Measurements from ENCODE around the gene SND1. TPM values are rescaled to one million over a fixed set of nuclear protein-coding genes. Genes with fewer than 3 reads are reported as not detected.

The SND1 gene
- total and polyA plus RNA-seq, 2 of the 4 experiments (the other 2 are of a cell fraction) = 154 to 294 TPM

DNA sequence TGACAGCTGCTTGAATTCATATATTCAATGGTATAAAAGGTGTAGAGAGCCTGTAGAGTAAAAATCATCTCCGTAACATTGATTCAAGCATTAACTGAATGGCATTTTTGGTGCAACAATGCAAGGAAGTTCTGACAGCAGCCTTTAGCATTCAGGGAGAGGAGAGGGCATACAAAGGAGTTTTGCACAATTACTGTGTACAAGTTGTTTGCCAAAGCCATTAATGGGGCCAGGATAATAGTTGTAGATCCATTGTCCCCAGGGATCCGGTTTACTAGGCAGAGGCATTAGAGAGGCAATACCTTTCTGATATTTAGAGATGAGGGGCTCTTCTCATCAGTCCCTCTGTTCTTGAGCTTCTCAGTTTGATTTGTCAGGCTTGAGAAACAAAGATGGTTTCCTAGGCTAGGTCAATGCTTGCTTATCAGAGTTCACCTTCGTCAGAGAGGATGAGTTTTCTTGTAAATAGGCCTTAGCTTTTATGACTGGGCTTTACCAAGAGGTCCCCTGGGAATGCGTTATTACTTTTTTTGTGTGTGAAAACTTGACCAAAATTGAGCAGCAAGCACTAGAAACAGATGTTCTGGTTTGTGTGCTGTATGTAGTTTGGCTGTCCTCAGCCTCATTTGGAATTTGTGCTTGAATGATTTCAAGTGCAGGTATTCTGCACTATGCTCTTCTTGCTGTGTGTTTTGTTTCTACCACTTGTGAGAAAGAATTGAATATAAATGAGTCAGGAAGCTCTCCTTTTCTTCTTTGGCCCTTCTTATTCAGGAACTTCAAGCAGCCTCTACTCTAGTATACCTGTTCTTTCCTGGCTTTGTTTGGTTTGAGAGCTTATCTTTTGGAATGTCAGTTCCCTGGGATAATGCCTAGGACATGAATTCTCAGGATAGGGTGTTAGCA, 32.0 kb downstream of the SND1 start (continued):
- no peak for TF ChIP-seq RCOR1 (IDR thresholded peaks at IDR 0.05; ENCODE audit: insufficient replicate concordance, low read length)
- TF ChIP-seq POLR2A (IDR thresholded peaks at IDR 0.05; ENCODE audit: low read depth, low read length) = no peak

DNA sequence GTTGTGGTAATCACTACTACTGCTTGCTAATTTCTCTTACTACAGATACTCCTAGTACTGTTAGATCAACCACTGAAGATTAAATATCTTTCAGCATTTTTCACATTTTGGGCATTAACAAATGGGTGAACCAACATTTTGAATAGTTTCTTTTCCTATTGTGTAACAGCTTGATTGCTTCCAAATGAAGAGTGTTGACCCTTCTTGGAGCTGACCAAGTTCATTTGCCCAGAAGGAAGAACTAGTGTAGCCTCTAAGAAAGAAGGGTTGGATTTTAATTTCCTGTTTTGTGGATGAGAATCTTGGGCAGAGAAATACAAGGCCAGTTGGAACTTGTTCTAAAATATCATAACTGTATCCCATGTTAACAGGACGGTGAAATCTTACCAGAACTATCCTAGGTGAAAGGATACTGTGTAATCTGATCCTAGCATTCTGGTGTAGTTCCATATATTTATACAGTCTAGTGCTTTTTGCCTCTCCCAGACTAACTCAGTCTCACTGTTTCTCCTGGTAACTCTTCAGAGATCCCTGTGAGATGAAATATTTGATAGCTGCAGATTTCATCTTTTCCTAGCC, 37.3 kb downstream of the SND1 start:
- no peak overlapping the region for H3K27ac ChIP-seq (ENCODE audit: insufficient read depth, low read length)
- H3K23ac ChIP-seq (ENCODE audit: low read depth, low read length) = no peak overlapping the region
- no peaks in the 10 kb centered on the region for H3K9me3 ChIP-seq (ENCODE audit: control insufficient read depth, insufficient read depth, low read length)
- H2AK5ac ChIP-seq (ENCODE audit: low read depth, low read length) = no peak overlapping the region
- no peaks in the 10 kb centered on the region for H3K4me1 ChIP-seq (ENCODE audit: control insufficient read depth, insufficient read depth, low read length)
- no peak overlapping the region for H2BK20ac ChIP-seq (ENCODE audit: low read depth, low read length)
- peaks cover 37 to 78% of the 10 kb centered on the region in 2 experiments for H3K79me1 ChIP-seq (ENCODE audit: low read depth in 1 of 2, low read length in 2 of 2)
- H3K4ac ChIP-seq (ENCODE audit: low read depth, low read length) = no peak overlapping the region
- H3K56ac ChIP-seq (ENCODE audit: extremely low read depth, insufficient read depth, low read length) = no peak overlapping the region
- H3K4me3 ChIP-seq (ENCODE audit: insufficient read depth, low read depth, low read length) = no peak overlapping the region
- DNase-seq (no peak), ATAC-seq (ENCODE audit: low read depth) (peak; percentile 54)
- BruUV-seq (replicated peaks) = no TSS peak
- H3K4me2 ChIP-seq (ENCODE audit: low read depth, low read length) = no peak overlapping the region
- dilution Hi-C loops (cut with HindIII; ENCODE audit: low sequenced_read_pairs, unreplicated experiment) (no loop called here), in situ Hi-C loops (cut with MboI; ENCODE audit: low sequenced_read_pairs) (no loop called here), intact Hi-C loops (cut with micrococcal nuclease) (no loop called here)
- H2BK5ac ChIP-seq (ENCODE audit: low read depth, low read length, poor library complexity, severe bottlenecking) = no peak overlapping the region
- no peak overlapping the region for H2BK15ac ChIP-seq (ENCODE audit: low read depth, low read length)
- peaks cover 15% of the 10 kb centered on the region for H3K36me3 ChIP-seq (ENCODE audit: control insufficient read depth, insufficient read depth, low read length)
- WGBS, 2 experiments (ENCODE audit: extremely low coverage in 2 of 2, insufficient read length in 1 of 2) = no CpG with 5 or more reads among the region's 1 CpG
- no peak overlapping the region for H2AK9ac ChIP-seq (replicated peaks; ENCODE audit: low read depth, low read length, poor library complexity)
- peaks cover 47% of the 10 kb centered on the region for H4K20me1 ChIP-seq (ENCODE audit: insufficient read depth, low read length)
- H3K18ac ChIP-seq (ENCODE audit: low read depth, low read length) = no peak overlapping the region
- H4K5ac ChIP-seq (ENCODE audit: low read depth, low read length) = no peak overlapping the region
- no peaks in the 10 kb centered on the region for H3K27me3 ChIP-seq (ENCODE audit: control insufficient read depth, insufficient read depth, low read length)
- H2AFZ ChIP-seq (replicated peaks; ENCODE audit: low read length, poor library complexity) = no peak overlapping the region
- H3K9me1 ChIP-seq (ENCODE audit: insufficient read depth, low read length) = peaks cover 3% of the 10 kb centered on the region
- CTCF ChIA-PET = interaction anchor here (0.6 kb wide), 1 partner anchor 139 kb away, joined by 6 read pairs; no protein-coding TSS in a partner anchor
- no peak overlapping the region for H4K8ac ChIP-seq (ENCODE audit: low read depth in 2 of 2, low read length in 2 of 2)
- no peak overlapping the region for H3K14ac ChIP-seq (replicated peaks; ENCODE audit: low read depth, low read length)
- H2BK120ac ChIP-seq (ENCODE audit: low read depth, low read length) = no peak overlapping the region
- no peak overlapping the region for H4K91ac ChIP-seq (ENCODE audit: insufficient read depth, low read depth, low read length)
- no peak overlapping the region for H3K9ac ChIP-seq (ENCODE audit: low read depth, low read length)
- TF ChIP-seq MAFK (IDR thresholded peaks at IDR 0.05; ENCODE audit: low read depth, low read length) = no peak
- TF ChIP-seq BHLHE40 (IDR thresholded peaks at IDR 0.05; ENCODE audit: low read depth, low read length) = no peak
- TF ChIP-seq RCOR1 (IDR thresholded peaks at IDR 0.05; ENCODE audit: insufficient replicate concordance, low read length) = no peak
- no peak for TF ChIP-seq RFX5 (IDR thresholded peaks at IDR 0.05; ENCODE audit: low read depth, low read length)
- TF ChIP-seq, protein P1, sequence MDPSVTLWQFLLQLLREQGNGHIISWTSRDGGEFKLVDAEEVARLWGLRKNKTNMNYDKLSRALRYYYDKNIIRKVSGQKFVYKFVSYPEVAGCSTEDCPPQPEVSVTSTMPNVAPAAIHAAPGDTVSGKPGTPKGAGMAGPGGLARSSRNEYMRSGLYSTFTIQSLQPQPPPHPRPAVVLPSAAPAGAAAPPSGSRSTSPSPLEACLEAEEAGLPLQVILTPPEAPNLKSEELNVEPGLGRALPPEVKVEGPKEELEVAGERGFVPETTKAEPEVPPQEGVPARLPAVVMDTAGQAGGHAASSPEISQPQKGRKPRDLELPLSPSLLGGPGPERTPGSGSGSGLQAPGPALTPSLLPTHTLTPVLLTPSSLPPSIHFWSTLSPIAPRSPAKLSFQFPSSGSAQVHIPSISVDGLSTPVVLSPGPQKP (IDR thresholded peaks at IDR 0.05; ENCODE audit: borderline replicate concordance, low read depth, low read length) = no peak
- no peak for TF ChIP-seq CHD1 (IDR thresholded peaks at IDR 0.05; ENCODE audit: low read depth, low read length)
- TF ChIP-seq POLR2A (IDR thresholded peaks at IDR 0.05; ENCODE audit: low read depth, low read length) = no peak
- TF ChIP-seq MAZ (IDR thresholded peaks at IDR 0.05; ENCODE audit: borderline replicate concordance, low read depth, low read length) = no peak
- TF ChIP-seq, protein P2, sequence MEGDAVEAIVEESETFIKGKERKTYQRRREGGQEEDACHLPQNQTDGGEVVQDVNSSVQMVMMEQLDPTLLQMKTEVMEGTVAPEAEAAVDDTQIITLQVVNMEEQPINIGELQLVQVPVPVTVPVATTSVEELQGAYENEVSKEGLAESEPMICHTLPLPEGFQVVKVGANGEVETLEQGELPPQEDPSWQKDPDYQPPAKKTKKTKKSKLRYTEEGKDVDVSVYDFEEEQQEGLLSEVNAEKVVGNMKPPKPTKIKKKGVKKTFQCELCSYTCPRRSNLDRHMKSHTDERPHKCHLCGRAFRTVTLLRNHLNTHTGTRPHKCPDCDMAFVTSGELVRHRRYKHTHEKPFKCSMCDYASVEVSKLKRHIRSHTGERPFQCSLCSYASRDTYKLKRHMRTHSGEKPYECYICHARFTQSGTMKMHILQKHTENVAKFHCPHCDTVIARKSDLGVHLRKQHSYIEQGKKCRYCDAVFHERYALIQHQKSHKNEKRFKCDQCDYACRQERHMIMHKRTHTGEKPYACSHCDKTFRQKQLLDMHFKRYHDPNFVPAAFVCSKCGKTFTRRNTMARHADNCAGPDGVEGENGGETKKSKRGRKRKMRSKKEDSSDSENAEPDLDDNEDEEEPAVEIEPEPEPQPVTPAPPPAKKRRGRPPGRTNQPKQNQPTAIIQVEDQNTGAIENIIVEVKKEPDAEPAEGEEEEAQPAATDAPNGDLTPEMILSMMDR (conservative IDR thresholded peaks at IDR 0.05; ENCODE audit: low read depth, low read length) = no peak
- no peak for TF ChIP-seq NFE2L2 (IDR thresholded peaks at IDR 0.05; ENCODE audit: low read depth, low read length)
- TF ChIP-seq CEBPB (IDR thresholded peaks at IDR 0.05; ENCODE audit: low read depth, low read length) = no peak
- no peak for TF ChIP-seq FOS (IDR thresholded peaks at IDR 0.05; ENCODE audit: low read depth, low read length)
- TF ChIP-seq MXI1 (IDR thresholded peaks at IDR 0.05; ENCODE audit: borderline replicate concordance, low read depth, low read length) = no peak
- POLR2A ChIA-PET (ENCODE audit: unreplicated experiment) = no interaction called here
